ENCODE results near the gene EID1. TPM values are rescaled to one million over a fixed set of nuclear protein-coding genes. Genes with fewer than 3 reads are reported as not detected.

EID1 gene
- total and polyA plus RNA-seq, 9 of the 15 experiments (the other 6 are each of a cell fraction or from before 2014, with no cell fraction given): 46.5 to 211 (median 143) TPM

DNA sequence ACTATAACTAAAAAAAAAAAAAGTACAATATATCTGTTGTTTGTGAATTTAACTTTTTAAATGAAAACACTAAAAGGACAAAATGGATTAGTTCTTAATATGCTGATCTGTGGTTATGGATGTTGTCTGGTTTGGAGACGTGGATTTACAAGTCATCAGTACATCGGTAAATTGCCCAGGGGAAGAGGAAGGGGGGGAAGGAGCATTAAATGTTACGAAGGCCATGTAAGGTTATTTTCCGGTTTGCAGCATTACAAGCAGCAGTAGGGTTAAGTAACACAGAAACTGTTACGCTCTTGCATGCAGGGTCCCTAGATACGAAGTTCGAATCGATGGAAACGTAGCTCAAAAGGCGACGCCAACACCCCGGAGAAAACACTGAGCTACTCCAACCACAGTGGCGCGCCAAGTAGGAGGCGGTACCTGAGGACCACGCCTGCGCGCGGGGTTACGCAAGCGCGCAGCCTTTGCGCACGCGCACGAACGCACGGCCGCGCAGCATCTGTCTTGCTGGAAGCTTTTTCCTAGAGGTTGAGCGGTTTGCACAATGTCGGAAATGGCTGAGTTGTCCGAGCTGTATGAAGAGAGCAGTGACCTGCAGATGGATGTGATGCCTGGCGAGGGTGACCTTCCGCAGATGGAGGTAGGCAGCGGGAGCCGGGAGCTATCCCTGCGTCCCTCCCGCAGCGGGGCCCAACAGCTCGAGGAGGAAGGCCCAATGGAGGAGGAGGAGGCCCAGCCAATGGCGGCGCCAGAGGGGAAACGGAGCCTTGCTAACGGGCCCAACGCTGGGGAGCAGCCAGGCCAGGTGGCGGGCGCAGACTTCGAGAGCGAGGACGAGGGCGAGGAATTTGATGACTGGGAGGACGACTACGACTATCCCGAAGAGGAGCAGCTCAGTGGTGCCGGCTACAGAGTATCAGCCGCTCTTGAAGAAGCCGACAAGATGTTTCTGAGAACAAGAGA is at the start of gene EID1 (continued):
- TF ChIP-seq, protein P1, sequence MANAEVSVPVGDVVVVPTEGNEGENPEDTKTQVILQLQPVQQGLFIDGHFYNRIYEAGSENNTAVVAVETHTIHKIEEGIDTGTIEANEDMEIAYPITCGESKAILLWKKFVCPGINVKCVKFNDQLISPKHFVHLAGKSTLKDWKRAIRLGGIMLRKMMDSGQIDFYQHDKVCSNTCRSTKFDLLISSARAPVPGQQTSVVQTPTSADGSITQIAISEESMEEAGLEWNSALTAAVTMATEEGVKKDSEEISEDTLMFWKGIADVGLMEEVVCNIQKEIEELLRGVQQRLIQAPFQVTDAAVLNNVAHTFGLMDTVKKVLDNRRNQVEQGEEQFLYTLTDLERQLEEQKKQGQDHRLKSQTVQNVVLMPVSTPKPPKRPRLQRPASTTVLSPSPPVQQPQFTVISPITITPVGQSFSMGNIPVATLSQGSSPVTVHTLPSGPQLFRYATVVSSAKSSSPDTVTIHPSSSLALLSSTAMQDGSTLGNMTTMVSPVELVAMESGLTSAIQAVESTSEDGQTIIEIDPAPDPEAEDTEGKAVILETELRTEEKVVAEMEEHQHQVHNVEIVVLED (CRISPR knock-in tag; IDR thresholded peaks at IDR 0.05): peak; percentile 91
- peak; percentile 68; the same call in 1 of the 2 replicates for TF ChIP-seq ZBED1 (IDR thresholded peaks at IDR 0.05)
- peak; percentile 92 for TF ChIP-seq RBBP5 (IDR thresholded peaks at IDR 0.05; ENCODE audit: borderline replicate concordance, insufficient read depth, low read length, poor library complexity, severe bottlenecking)
- TF ChIP-seq PHB (CRISPR knock-in tag; IDR thresholded peaks at IDR 0.05): no peak
- TF ChIP-seq PRPF4 (IDR thresholded peaks at IDR 0.05; ENCODE audit: insufficient read depth, low read depth, low read length, poor library complexity, severe bottlenecking): no peak
- no peak for TF ChIP-seq JUNB (CRISPR knock-in tag; conservative IDR thresholded peaks at IDR 0.05)
- TF ChIP-seq ZKSCAN8 (CRISPR knock-in tag; IDR thresholded peaks at IDR 0.05): no peak
- no peak for TF ChIP-seq FUS (optimal IDR thresholded peaks at IDR 0.05; ENCODE audit: low read depth, low read length)
- no peak for TF ChIP-seq HSF4 (CRISPR knock-in tag; IDR thresholded peaks at IDR 0.05; ENCODE audit: borderline replicate concordance)
- no peak for TF ChIP-seq SREBF2 (CRISPR knock-in tag; IDR thresholded peaks at IDR 0.05)
- TF ChIP-seq ILF3 (IDR thresholded peaks at IDR 0.05; ENCODE audit: borderline replicate concordance): no peak
- TF ChIP-seq KAT2B (IDR thresholded peaks at IDR 0.05; ENCODE audit: low read depth, low read length): no peak
- TF ChIP-seq KLF13 (tag; IDR thresholded peaks at IDR 0.05; ENCODE audit: borderline replicate concordance, low read depth): no peak
- TF ChIP-seq SRSF1 (IDR thresholded peaks at IDR 0.05; ENCODE audit: low read depth, low read length): no peak
- TF ChIP-seq, protein P2, sequence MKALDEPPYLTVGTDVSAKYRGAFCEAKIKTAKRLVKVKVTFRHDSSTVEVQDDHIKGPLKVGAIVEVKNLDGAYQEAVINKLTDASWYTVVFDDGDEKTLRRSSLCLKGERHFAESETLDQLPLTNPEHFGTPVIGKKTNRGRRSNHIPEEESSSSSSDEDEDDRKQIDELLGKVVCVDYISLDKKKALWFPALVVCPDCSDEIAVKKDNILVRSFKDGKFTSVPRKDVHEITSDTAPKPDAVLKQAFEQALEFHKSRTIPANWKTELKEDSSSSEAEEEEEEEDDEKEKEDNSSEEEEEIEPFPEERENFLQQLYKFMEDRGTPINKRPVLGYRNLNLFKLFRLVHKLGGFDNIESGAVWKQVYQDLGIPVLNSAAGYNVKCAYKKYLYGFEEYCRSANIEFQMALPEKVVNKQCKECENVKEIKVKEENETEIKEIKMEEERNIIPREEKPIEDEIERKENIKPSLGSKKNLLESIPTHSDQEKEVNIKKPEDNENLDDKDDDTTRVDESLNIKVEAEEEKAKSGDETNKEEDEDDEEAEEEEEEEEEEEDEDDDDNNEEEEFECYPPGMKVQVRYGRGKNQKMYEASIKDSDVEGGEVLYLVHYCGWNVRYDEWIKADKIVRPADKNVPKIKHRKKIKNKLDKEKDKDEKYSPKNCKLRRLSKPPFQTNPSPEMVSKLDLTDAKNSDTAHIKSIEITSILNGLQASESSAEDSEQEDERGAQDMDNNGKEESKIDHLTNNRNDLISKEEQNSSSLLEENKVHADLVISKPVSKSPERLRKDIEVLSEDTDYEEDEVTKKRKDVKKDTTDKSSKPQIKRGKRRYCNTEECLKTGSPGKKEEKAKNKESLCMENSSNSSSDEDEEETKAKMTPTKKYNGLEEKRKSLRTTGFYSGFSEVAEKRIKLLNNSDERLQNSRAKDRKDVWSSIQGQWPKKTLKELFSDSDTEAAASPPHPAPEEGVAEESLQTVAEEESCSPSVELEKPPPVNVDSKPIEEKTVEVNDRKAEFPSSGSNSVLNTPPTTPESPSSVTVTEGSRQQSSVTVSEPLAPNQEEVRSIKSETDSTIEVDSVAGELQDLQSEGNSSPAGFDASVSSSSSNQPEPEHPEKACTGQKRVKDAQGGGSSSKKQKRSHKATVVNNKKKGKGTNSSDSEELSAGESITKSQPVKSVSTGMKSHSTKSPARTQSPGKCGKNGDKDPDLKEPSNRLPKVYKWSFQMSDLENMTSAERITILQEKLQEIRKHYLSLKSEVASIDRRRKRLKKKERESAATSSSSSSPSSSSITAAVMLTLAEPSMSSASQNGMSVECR (CRISPR knock-in tag; IDR thresholded peaks at IDR 0.05): no peak
- TF ChIP-seq DPF2 (IDR thresholded peaks at IDR 0.05): no peak
- TF ChIP-seq ZNF717 (CRISPR knock-in tag; IDR thresholded peaks at IDR 0.05): no peak
- peak; percentile 56 for TF ChIP-seq TOE1 (IDR thresholded peaks at IDR 0.05; ENCODE audit: borderline replicate concordance)
- no peak for TF ChIP-seq TOE1 (CRISPR knock-in tag; IDR thresholded peaks at IDR 0.05; ENCODE audit: borderline replicate concordance, low read depth)
- no peak for TF ChIP-seq ZNF232 (CRISPR knock-in tag; IDR thresholded peaks at IDR 0.05)
- peak; percentile 47 for TF ChIP-seq GTF2B (IDR thresholded peaks at IDR 0.05; ENCODE audit: extremely low read depth, insufficient read length)
- TF ChIP-seq GABPB2 (CRISPR knock-in tag; conservative IDR thresholded peaks at IDR 0.05): no peak
